SH-SY5Y (cell line): ENCODE measurements around the gene MYL7.

ENCODE experiments used
- GATA2 ChIP-seq: IDR thresholded peaks from 2 replicates; pipeline ENCODE4 v1.6.1; 2011; ENCODE audit warnings: mild to moderate bottlenecking, low read depth, low read length
- GATA3 ChIP-seq: IDR thresholded peaks from 2 replicates; pipeline ENCODE4 v1.6.1; 2011; ENCODE audit warnings: low read depth, mild to moderate bottlenecking, low read length, moderate library complexity

DNA sequence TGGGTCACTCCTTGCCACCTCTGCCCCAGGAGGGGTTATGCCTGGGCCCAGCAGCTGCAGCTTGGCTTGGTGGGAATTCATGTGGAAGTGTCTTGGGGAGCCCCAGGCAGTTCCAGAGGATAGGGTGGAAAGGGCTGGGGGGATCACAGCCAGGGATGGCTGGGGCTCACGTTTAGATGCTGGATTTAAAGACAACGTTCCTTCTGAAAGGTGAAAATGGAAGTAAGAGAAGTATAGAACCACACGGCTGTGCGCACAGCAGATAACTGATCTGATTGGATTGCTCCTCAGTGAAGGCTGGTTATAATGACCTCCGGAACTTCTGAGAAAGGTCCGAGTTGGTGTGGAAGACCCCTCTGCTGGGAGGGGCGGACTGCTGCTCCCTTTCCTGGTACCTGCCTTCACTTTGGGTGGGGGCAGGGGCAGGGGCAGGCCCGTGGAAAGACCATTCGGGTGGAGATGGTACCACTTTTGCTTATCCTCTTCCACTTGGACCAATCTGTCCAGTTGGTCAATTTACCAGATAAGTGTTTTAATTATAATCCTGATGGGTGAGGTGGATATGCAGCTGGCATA, 7.9 kb upstream of the MYL7 start:
- TF ChIP-seq GATA3 (no peak), GATA2 (no peak)
